ENCODE data around the gene MARF1. TPM values are rescaled to one million over a fixed set of nuclear protein-coding genes. Genes with fewer than 3 reads are reported as not detected.
"Not testable (repeated sequence)": the region's sequence is repeated elsewhere in the genome, so short reads cannot be mapped to it uniquely, and the experiment has no call there.

The MARF1 gene
- total RNA-seq, 4 donors from 2014 or later = 50.7 to 55.5 (median 53.1) TPM

DNA sequence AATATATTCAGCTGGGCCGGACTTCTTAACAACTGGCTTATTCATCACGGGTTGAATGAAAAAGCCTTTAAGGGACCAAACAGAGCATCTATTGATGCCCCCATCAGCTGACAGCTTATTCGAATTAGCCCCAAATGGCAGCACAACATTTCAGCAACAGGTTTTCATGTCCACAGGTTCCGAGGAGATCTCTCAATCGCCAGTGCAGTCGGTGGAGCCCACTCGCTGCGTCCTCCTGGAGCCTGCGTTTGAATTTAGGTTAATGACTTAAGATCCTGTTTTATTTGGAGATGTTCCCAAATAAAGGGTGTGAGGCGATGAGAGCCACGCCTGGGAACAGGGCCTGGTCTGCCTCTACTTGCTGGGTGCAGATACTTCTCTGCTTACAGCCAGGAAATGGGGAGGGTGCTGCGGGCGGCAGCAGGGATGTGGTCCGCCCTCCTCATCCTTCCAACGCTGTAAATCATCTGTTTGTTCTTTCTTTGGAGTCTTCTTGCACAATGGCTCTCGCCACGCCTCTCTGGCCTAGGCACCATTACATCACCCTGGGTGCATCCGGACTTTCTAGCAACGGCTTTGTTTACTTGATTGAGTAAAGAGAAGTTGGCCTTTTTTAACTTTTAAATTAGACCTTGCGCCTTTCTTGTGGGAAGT is 29.7 kb upstream of the MARF1 start:
- WGBS, 2 donors = 64 to 66% methylated on average over 16 to 20 of the region's 20 CpGs
- Histone ChIP-seq H3K4me3 (replicated peaks in 1 of 3) (no peak overlapping the region), H3K27ac (peak overlapping the region; percentile 73 to 81 (median 77)), H3K36me3 (peaks cover 0 to 11% of the 10 kb centered on the region in 2 donors), H3K9me3 (no peaks in the 10 kb centered on the region), H3K4me1 (peaks cover 0 to 7% of the 10 kb centered on the region in 2 donors), H3K27me3 (no peaks in the 10 kb centered on the region)
- intact Hi-C loops (cut with DNase I) = no loop called here
- peak; percentile 56 for DNase-seq
- no peak for TF ChIP-seq CTCF (IDR thresholded peaks at IDR 0.05)
- no peak for TF ChIP-seq POLR2A (IDR thresholded peaks at IDR 0.05)

- H3K4me1 ChIP-seq; H3K27me3 ChIP-seq; intact Hi-C loops (cut with DNase I); H3K9me3 ChIP-seq; DNase-seq; H3K4me3 ChIP-seq (replicated peaks in 1 of 3): not testable (repeated sequence)
- H3K27ac ChIP-seq = peak overlapping the region; percentile 57 to 77 (median 73)
- H3K36me3 ChIP-seq = peaks cover 3 to 17% of the 10 kb centered on the region in 2 donors
- WGBS, 2 donors = 91 to 95% methylated on average over 10 of the region's 10 CpGs
Observed at GRCh38 chr16:15672127-15672513, 29.2 kb upstream of the MARF1 start.

GRCh38 chr16:15671530-15672117 is 28.7 kb upstream of the MARF1 start:
- peak overlapping the region in 1 of 3 donors; percentile 77 for H3K27ac ChIP-seq
- WGBS, 2 donors = 78 to 81% methylated on average over 8 of the region's 8 CpGs

DNA sequence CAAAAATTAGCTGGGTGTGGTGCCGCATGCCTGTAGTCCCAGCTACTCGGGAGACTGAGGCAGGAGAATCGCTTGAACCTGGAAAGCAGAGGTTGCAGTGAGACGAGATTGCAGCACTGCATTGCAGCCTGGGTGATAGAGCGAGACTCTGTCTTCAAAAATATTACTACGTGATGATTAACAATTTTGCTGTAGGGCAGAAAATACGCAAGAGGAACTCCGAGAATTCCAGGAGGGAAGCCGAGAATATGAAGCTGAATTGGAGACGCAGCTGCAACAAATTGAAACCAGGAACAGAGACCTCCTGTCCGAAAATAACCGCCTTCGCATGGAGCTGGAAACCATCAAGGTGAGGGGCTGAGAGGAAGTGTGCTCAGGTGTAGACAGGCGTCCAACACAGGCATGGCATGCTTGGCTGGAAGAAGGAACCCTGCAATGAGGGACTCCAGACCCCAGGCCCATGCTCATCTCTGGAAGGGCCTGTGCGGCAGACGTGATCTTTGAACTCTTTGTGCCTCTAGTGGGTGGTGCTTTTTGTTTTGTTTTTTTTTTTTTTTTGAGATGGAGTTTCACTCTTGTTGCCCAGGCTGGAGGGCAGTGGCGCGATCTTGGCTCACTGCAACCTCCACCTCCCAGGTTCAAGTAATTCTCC is 24.3 kb upstream of the MARF1 start:
- DNase-seq = no peak
- H3K27me3 ChIP-seq = no peaks in the 10 kb centered on the region
- TF ChIP-seq CTCF (IDR thresholded peaks at IDR 0.05) (no peak), POLR2A (IDR thresholded peaks at IDR 0.05) (no peak)
- H3K4me1 ChIP-seq = no peaks in the 10 kb centered on the region
- H3K36me3 ChIP-seq = peaks cover 14 to 37% of the 10 kb centered on the region in 2 donors
- 91 to 95% methylated on average over 18 of the region's 18 CpGs for WGBS, 2 donors
- H3K27ac ChIP-seq = no peak overlapping the region
- H3K9me3 ChIP-seq = no peaks in the 10 kb centered on the region
- H3K4me3 ChIP-seq (replicated peaks in 1 of 3) = no peak overlapping the region
- intact Hi-C loops (cut with DNase I) = no loop called here

More at GRCh38 chr16:15671530-15672117, 28.7 kb upstream of the MARF1 start:
- H3K9me3 ChIP-seq = no peaks in the 10 kb centered on the region
- H3K4me1 ChIP-seq = peaks cover 0 to 7% of the 10 kb centered on the region in 2 donors
- H3K4me3 ChIP-seq (replicated peaks in 1 of 3) = no peak overlapping the region
- TF ChIP-seq CTCF (IDR thresholded peaks at IDR 0.05) (no peak), POLR2A (IDR thresholded peaks at IDR 0.05) (no peak)
- DNase-seq = no peak
- no peaks in the 10 kb centered on the region for H3K27me3 ChIP-seq
- peaks cover 4 to 22% of the 10 kb centered on the region in 2 donors for H3K36me3 ChIP-seq
- intact Hi-C loops (cut with DNase I) = no loop called here

DNA sequence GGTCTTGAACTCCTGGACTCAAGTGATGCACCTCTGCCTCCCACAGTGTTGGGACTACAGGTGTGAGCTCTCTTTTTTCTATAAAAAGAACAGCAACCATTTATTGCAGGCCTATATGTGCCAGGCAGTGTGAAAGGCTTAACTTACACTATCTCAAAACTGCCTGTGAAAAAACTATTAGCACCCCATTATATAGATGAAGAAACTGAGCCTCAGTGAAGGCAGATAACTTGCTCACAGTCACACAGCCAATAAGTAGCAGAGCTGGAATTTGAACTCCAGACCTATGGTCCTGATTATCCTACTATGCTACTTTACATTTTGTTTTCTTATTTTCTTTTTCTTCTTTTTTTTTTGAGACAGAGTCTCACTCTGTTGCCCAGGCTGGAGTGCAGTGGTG is 22.2 kb upstream of the MARF1 start:
- intact Hi-C loops (cut with DNase I) = no loop called here
- H3K9me3 ChIP-seq = no peaks in the 10 kb centered on the region
- DNase-seq = no peak
- H3K27ac ChIP-seq = no peak overlapping the region
- no peaks in the 10 kb centered on the region for H3K27me3 ChIP-seq
- TF ChIP-seq POLR2A (IDR thresholded peaks at IDR 0.05) = no peak
- peaks cover 14 to 37% of the 10 kb centered on the region in 2 donors for H3K36me3 ChIP-seq
- no peaks in the 10 kb centered on the region for H3K4me1 ChIP-seq
- no peak overlapping the region for H3K4me3 ChIP-seq (replicated peaks in 1 of 3)

- no peaks in the 10 kb centered on the region for H3K4me1 ChIP-seq
- WGBS, 2 donors = 92 to 93% methylated on average over 5 of the region's 5 CpGs
- no peaks in the 10 kb centered on the region for H3K9me3 ChIP-seq
- intact Hi-C loops (cut with DNase I) = no loop called here
- H3K27me3 ChIP-seq = no peaks in the 10 kb centered on the region
- H3K27ac ChIP-seq = no peak overlapping the region
- DNase-seq = no peak
- H3K4me3 ChIP-seq (replicated peaks in 1 of 3) = no peak overlapping the region
- no peak for TF ChIP-seq CTCF (IDR thresholded peaks at IDR 0.05)
- TF ChIP-seq POLR2A (IDR thresholded peaks at IDR 0.05) = no peak
- H3K36me3 ChIP-seq = peaks cover 5 to 7% of the 10 kb centered on the region in 2 donors
Observed at GRCh38 chr16:15660203-15660601, 17.2 kb upstream of the MARF1 start.

All from thyroid gland (tissue), 4 donors.